NCI-H526 (cell line): Measurements from ENCODE around the gene NPTN.

ENCODE experiments used
- DNase-seq, 2 experiments: peaks; one replicate each; lab custom pipeline; 2025; lab: John Stamatoyannopoulos, UW

The NPTN gene

GRCh38 chr15:73518180-73518862 is 114.9 kb downstream of the NPTN start:
- peak; percentile 37 to 66 for DNase-seq

GRCh38 chr15:73517566-73517965 is 115.6 kb downstream of the NPTN start:
- DNase-seq, result peak in 1 of 2 experiments; percentile 2

GRCh38 chr15:73515527-73515926 is 117.7 kb downstream of the NPTN start:
- no peak for DNase-seq
